Inflammatory macrophage treated with lipopolysaccharide for 1 hour (primary cell): ENCODE results near the gene ATP1A3.
"Not testable (repeated sequence)": the region's sequence is repeated elsewhere in the genome, so short reads cannot be mapped to it uniquely, and the experiment has no call there.

Source experiments
- DNase-seq, 2 donors: peaks; one replicate each; pipeline ENCODE4 v3.0.0-alpha.2; 2020 to 2022

The ATP1A3 gene

DNA sequence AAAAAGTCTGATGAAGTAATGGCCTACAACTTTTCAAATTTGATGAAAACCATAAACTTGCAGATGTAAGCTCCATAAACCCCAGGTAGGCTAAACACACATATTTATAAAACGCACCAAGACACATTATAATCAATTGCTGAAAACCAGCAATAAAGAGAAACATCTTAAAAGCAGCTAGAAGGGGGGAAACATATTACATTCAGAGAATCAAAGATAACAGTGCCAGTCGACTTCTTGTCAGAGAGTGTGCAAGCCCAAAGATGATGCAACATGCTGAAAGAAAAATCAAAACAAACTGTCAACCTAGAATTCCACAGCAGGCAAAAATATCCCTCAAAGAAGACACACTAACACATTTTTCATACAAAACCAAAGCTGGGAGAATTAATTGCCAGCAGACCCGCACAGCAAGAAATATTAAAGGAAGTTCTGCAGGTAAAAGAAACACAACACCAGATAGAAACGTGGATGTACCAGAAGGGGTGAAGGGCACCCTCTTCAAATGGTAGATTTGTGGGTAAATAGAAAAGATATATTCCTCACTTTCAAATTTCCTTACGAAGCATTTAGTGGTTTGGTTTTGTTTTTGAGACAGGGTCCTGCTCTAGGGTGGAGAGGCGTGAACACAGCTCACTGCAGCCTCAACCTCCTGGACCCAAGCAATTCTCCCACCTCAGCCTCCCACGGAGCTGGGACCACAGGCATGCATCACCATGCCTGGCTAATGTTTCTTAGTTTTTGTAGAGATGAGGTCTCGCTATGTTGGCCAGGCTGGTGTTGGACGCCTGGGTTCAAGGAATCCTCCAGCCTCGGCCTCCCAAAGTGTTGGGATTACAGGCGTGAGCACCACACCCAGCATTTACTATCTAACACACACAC is 16.5 kb upstream of the ATP1A3 start:
- DNase-seq: no peak

DNA sequence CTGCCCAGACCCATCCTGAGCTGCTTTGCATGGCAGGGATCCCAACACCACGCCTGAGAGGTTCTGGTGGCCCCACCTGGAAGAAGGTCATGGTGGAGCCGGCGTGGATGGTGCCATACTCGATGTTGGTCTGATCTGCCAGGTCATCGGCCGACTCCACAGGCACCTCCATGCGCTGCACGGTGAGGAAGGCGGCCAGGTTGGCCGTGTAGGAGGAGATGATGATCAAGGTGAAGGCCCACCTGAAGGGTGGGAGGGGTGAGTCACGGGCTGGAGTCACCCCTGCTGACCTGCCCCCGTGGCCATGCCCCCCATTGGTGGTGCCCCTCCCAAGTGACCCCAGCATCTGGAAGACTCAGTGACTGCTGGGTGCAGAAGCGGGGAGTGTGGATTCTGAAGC is 12.5 kb upstream of the ATP1A3 start:
- DNase-seq: no peak

DNA sequence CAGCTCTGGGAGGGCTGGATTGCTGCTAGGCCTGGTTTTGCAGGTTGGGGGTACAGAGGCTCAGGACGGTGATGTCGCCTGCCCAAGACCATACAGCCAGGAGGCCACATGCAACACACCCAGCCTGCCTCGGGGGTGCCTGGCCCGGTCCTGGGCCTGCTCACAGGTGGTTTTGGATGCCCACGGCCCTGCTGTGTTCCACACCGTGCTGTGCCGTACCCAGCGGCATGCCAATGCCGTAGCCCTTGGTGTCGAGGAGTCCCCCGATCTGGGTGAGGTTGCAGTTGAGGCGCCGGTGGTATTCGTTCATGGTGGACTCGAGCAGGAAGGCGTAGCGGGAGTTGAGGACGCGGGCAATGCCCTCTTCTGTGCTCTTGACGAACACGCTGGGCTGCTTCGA is 11.5 kb upstream of the ATP1A3 start:
- no peak for DNase-seq

DNA sequence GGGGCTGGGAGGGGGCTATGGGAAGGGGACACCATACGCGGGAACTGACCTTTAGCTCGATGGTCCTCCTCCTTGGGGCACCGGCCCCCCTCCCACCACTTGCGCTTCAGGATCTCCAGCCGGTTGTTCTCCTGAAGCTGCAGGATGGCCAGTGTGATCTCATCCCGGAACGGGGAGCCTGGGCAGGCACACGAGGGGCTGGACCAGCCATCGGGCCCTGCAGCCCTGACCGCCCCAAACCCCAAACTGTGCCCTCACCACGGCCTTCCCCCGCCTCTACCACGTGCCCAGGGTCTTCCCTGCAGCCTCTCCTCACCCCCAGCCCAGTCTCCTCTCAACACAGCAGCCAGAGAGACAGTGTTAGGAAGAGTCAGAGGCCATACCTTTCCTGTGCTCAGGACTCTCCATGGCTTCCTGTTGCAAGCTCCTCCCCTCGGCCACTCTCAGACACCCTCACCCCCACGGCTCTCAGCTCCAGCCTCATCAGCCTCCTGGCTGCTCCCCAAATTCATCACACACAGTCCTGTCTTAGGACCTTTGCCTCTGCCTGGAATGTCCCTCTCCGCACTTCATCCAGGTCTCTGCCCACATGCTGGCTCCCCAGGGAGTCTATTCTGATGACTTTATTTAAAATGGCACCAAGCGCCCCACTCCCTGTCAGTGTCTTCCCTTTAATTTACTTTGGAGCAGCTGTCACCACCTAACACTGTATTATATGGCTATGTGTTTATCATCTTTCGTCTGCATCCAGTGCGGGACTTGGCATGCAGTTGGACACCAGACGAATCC is 9.7 kb upstream of the ATP1A3 start:
- DNase-seq: no peak

DNA sequence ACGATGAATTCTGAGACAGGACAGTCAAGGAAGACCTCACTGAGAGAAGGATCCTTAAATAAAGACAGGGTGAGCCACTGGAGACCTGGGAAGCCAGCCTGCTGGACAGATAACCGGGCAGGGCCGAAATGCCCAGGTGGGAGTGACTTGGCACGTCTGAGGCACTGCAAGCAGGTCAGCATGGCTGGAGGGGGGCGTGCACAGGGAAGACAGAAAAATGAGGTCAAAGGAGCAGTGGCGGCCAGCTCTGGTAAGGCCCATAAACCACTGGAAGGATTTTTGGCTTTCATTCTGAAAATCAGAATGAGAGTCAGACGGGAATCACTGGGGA is 5.8 kb upstream of the ATP1A3 start:
- no peak for DNase-seq

DNA sequence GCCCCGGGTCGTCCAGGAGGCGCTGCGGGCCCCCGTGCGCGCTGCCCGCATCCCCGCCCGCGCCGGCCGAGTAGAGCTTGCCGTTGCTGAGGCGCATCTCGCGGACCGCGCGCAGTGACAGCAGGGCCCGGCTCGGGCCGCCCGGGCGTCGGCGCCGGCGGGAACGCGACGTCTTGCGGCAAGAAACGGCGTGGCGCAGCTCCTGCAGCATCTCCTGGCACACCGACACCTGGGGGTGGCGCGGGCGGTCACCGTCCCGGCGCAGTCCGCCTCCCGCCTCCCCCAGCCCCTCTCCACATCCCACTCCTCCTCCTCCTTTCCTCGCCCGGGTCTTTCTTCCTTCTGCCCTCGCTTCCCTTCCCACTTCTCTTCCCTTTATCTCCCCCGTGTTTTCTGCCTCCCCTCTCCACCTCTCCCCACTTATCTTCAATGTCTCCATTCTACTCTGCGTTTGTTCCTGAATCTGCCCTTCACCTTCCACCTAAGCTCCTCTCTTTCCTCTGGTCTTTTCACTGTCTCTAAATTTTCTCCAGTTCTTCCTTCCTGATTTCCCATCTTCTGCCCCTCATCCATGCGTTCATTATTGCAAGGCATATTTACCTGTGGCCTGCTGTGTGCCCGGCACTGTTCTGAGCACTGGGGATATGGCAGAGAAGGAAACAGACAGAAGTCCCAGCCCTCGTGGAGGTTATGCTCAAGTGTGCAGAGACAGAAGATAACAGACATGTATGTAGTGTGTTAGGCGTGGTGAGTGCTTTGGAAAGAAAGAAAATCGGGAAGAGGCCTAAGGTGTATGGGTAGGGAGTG is 5.2 kb upstream of the ATP1A3 start:
- DNase-seq: no peak

DNA sequence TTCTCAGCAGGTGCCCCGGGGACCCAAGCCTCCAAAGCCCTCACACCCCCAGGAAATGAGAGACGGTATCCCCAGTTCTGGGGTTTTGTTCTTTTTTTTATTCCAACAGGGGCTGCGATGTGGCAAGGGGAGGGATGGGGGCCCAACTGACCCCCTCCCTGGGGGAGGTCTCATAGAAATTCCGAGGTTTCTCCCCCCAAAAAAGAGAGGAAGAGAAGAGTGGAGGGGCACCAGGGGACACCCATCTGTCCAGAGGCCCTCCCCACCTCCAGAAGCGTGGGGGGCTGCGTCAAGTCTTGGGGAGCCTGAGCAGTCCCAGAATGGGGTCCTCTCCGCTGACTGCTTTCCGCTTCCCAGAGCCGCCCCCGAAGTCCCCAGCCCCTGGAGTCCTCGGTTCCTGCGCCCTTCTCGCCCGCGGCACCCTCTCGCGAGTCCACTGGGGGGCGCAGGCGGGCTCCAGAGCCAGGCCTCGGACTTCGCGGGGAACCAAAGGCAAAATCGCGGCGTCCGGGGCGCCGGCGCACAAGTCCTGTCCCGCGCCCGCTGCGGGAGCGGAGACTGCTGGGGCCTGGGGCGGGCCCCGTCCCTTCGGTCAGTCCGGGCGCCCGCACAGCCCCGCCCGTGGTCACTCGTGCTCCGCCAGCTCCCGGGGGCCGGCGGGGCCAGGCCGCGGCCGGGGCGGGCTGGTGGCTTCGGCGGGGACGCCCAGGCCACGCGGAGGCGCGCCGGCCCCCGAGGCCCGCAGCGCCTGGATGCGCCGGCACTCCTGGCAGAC is 4.4 kb upstream of the ATP1A3 start:
- peak in 1 of 2 donors; percentile 23 for DNase-seq

DNA sequence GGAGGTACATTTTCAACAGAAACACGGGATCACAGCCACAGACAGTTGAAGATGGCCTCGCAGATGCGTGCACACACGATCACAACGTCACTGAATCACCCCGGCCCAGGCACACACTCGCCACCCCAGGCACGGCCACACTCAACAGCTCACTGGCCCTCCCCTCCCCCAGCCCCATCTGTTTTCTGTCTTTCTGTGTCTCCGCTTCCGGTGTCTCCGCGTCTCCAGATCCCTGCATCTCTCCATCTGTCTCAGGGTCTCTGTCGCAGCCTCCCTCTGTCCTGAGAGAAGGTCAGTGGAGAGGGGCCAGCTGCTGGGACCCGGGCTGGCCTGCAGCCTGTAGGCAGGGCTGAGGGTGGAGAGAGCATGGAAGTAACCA is 3.8 kb upstream of the ATP1A3 start:
- DNase-seq: no peak

DNA sequence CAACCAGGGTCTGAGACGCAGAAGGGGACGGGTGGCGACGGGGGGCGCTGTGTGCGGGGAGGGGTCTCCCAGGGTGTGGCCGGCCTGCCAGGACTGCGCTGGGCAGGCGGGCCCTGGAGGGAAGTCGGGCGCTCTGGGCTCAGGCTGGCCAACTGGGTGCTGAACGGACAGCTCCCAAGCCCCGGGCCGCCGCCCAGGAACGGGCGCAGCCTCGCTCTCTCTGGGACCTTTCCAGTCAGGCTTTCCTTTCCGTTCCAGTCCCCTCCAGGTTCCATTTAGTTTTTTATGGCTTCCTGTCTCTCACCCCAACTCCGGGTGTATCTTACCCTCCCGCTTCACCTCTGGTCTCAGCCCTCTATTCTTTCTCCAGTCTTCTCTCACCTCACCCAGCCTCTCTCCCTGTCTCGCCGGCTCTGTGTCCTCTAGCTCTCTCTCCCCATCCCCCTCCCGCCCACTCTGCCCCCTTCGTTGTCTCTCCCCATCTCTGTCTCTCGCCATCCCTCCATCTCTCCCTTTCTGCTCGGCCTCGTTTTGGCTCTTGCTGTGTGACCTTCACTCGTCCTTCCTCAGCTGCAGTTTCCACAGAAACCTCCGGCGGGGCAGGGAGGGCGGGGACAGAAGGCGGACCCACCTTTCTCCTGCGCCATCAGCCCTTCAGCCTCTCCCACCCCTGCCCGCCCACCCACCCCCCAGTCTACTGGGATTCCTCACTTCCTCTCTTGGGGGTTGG is 3.3 kb upstream of the ATP1A3 start:
- peak; percentile 6 to 53 for DNase-seq

DNA sequence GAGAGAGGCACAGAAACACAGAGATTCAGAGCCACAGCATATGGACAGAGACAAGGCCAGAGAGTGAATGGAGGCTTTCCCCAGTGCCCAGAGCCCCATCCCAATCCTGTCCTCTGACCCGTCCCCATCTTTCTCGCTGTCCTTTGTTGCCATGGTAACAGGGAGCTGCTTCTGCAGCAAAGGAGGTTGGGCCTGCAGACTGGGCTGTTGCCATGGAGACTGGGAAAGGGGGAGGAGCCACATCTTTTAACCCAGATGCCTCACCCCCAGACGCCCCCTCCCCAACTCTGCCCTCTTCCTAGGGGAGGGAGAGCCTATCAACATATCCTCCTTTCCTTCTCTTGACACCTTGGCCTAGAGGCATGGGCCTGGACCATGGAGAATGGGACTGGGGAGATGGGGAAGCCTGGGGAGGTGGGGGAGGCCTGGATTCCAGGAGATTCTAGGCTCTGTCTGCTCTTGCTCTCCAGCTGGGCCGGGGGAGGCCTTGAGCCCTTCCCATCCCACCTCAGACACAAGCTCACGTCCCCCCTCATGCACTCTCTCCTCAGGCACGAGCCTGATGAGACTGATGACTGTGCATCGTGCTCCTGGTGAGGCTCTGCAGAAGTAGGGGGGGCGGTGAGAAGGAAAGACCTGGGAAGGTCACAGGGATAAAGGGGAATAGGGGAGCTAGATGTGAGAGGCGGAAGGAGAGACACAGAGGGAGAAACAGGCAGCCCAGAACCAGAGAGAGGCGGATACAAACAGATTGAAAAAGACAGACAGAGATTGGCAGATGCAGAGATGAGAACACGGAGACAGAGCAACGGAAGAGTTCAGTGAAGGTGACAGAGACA is 2.1 kb upstream of the ATP1A3 start:
- DNase-seq: no peak

DNA sequence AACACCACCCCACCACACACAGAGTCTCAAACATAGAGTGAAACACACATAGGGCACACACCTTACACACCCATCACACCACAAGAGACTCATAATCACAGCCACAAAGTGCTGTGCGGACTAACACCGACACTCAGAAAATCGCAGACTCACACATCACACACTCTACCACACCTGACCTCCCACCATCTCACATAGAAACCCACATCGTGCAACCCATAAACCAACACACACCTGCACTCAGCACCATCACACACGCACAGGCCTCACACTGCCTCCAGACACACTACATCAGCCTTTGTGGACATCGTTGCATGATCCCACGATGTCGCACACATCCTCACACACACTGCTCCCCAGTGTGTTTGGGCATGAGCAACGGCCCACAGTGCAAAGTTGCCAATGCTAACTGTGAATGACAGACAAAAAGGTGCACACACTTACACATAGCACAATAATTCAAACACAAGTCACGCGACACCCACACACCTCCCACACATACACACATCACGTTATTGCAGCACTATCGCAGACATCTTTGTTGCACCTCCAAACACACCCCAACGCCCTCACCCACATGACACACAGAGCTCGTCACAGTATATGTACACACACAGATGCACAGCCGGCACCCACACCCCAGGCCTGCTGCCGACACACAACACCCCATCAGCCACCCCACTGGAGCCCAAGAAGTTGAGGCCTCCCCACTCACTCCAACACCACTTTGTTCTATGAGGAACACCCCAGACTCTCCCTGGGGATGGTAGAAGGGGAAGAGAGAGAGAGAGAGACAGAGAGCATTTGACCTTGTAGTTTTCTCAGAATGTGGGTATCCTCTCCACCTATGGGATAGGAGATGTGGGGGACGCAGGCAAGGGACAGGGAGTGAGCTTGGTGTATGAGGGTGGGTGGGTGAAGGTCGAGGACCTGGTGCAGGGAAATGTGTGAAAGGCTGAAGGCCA is 1.2 kb upstream of the ATP1A3 start:
- DNase-seq: no peak

DNA sequence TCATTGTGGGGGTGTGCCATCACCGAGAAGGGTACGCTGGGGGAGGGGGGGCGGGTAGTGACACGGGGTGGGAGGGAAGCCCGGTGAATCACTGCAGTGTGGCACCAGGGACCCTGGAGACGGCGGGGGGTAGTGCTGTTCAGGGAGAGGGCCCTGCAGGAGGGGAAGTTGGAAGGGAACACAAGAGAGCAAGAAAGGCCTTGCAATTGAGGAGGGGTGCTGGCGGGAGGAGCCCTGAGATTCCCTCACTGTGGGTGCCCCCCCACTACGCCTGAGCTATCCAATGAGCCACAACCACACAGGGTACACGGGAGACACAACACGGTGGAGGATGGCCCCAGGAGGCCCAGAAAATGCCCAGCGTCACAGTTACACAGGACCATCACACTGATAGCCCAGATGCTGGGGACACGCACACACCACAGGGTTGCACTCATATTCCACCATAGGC is 516 bp upstream of the ATP1A3 start:
- no peak for DNase-seq

DNA sequence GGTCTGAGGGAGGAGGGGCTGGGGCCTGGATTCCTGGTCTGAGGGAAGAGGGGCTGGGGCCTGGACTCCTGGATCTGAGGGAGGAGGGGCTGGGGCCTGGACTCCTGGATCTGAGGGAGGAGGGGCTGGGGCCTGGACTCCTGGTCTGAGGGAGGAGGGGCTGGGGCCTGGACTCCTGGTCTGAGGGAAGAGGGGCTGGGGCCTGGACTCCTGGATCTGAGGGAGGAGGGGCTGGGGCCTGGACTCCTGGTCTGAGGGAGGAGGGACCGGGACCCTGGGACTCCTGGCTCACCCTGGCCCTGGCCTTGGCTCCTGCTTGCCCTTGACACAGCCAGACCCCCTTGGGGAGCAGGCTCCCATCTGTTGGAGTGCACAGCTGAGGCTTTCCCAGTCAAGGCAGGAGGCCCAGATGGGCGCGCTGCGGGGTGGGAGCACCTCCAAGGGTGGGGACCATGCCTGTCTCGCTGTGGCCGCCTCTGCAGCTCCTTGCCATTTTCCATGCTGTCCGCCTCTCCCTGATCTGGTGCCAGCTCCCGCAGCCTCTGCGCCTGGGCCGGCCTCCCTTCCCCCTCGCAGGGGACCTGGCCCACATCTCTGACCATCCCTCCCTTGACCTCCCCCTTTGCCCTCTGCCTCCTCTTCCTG is 2.0 kb downstream of the ATP1A3 start:
- not testable (repeated sequence) for DNase-seq

DNA sequence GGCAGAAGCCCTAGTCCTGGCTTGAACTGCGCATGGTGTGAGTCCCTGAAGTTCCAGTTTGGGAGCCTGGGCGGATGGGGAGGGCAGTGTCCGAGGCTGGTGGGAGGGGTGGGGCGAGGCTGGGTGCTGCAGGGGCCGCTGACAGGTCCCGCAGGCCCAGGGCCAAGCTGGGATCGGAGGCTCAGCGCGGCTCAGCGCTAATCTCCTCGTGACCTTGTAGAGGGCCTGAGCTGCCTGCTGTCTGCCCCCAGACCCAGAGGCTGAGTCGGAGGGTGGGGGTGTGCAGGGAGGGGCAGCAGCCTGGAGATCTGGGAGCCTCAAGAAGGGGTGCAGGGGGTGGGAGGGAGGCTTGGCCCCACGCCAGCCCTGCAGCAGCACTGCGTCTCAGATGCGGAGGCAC is 3.0 kb downstream of the ATP1A3 start:
- DNase-seq: no peak

DNA sequence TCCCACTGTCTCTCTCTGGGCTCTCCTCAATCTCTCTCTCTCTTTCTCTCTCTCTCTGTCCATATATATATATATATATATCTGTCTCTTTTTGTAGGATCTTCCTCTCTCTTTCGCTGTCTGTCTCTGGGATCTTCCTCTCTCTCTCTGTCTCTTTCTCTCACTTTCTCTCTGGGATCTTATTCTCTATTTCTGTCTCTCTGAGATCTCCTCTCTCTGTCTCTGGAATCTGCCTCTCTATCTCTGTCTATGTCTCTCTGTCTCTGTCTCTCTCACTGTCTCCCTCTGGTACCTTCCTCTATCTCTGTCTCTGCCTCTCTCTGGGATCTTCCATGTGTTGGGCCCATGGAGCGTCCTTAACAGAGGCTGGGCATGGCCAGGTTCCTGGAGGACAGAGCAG is 3.4 kb downstream of the ATP1A3 start:
- no peak for DNase-seq

DNA sequence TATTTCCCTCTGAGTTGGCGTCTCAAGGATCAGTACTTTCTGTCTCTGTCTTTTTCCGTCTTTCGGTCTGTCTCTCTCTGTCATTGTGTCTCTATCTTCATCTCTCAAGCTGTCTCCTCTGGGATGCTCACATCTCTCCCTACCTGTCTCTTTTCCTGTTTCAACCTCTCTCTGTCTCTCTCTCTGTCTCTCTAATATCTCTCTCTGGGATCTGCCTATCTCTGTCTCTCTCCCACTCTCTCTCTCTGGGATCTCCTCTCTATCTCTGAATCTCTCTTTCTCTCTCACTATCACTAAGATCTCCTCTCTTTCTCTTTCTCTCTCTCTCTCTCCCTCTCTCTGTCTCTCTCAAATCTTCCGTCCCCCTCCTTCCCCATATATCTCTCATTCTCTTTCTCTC is 4.0 kb downstream of the ATP1A3 start:
- DNase-seq: no peak

DNA sequence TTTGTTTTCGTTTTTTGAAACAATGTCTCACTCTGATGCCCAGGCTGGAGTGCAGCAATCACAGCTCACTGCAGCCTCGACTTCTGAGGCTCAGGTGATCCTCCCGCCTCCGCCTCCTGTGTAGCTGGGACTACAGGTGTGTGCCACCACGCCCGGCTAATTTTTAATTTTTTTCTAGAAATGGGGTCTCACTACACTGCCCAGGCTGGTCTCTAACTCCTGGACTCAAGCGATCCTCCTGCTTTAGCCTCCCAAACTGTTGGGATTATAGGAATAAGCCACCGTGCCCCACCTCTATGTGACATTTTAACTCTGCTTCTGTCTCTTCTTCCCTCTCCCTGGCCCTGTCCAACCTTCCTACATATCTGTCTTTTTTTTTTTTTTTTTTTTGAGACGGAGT is 5.1 kb downstream of the ATP1A3 start:
- DNase-seq: no peak

DNA sequence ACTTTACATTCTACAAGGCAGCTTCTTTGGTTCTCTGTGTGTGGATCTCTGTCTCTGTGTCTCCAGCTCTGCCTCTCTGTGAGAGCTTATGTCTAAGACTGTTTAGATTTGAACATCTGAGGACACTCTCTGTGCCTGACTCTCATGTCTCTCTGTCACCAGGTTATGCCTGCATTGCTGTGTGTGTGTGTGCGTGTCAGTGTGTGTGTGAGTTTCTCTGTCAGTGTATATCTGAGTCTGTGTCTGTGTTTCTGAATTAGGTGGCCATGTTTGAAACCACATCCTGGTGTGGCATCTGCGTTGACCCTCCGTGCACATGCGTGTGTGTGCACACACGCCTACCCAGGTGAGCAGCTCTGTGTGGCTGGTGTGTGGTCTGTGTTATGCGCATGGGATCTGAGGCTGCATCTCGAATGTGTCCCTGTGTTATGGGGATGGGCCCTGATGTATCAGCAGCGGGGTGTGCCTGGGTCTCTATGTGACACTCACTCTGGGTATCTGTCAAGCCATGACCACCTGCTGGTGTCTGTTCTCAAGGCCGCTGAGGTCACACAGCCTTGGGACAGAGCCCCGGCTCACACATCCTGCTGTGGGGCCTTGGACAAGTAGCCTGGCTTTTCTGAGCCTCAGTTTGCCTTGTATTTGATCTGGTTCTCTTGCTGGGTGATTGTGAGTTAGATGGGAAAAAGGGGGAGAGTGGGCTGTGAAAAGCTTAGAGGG is 6.7 kb downstream of the ATP1A3 start:
- no peak for DNase-seq

DNA sequence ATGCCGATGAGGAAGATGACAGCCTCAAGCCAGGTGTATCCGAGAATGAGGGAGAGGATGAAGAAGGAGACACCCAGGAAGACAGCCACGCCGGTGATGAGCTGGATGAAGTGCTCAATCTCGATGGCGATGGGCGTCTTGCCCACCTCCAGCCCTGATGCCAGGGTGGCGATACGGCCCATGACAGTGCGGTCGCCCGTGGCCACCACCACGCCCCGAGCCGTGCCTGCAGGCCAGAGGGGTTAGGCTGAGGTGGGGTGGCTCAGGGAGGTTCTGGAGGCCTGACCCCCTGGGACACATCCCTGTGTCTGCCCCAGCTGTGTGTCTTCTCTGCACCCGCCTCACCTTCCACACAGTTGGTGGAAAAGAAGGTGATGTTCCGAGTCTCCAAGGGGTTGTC is 9.1 kb downstream of the ATP1A3 start:
- no peak for DNase-seq
